Breast epithelium (tissue), 4 donors: ENCODE measurements around the gene NRXN2. TPM values are rescaled to one million over a fixed set of nuclear protein-coding genes. Genes with fewer than 3 reads are reported as not detected.

Experiments
- DNase-seq, 2 donors: peaks; one replicate each; pipeline ENCODE4 v3.0.0-alpha.2; 2019; ENCODE audit warnings: low spot score in 2 of 2
- H3K27ac ChIP-seq, 2 donors: fragments of 200-600 bp; sonication (generic) in 1 of 2; one replicate each; pipeline ENCODE4 v1.5.1; 2016 to 2019; ENCODE audit warnings: mild to moderate bottlenecking in 1 of 2
- H3K27me3 ChIP-seq, 2 donors: fragments of 200-600 bp; sonication (generic) in 1 of 2; one replicate each; pipeline versions ENCODE4 v1.5.1 to v1.6.0; 2017 to 2019; ENCODE audit warnings: control low read depth in 1 of 2, mild to moderate bottlenecking in 1 of 2
- H3K36me3 ChIP-seq: fragments of 200-600 bp; one replicate; pipeline ENCODE4 v1.5.1; 2019
- H3K4me1 ChIP-seq, 2 donors: fragments of 200-600 bp; sonication (generic); one replicate each; pipeline ENCODE4 v1.5.1; 2016 to 2019; ENCODE audit warnings: control low read depth in 1 of 2
- H3K4me3 ChIP-seq, 3 donors: fragments of 200-600 bp; sonication (generic); 1 replicate in 2 of 3; 2 replicates in 1 of 3; pipeline ENCODE4 v1.5.1; 2016 to 2019; ENCODE audit warnings: mild to moderate bottlenecking in 3 of 3, moderate library complexity in 2 of 3
- H3K9me3 ChIP-seq, 2 donors: fragments of 200-600 bp; sonication (generic) in 1 of 2; one replicate each; pipeline ENCODE4 v1.5.1; 2016 to 2019; ENCODE audit warnings: control low read depth in 1 of 2
- POLR2A ChIP-seq: fragments of 450-650 bp; IDR thresholded peaks from one replicate; pipeline ENCODE4 v1.6.1; 2016; ENCODE audit warnings: antibody characterized with exemption, mild to moderate bottlenecking, moderate library complexity
- POLR2AphosphoS5 ChIP-seq, 3 donors: sonication (generic); formaldehyde crosslinking; IDR thresholded peaks; one replicate each; pipeline ENCODE4 v1.6.1; 2017; ENCODE audit warnings: antibody characterized with exemption in 3 of 3
- intact Hi-C: fragments of 100-400 bp; cut with DNase I; formaldehyde crosslinking; loops from one replicate; pipeline ENCODE4 v1.15.1; 2023; ENCODE audit warnings: low total_unique reads
- total RNA-seq, 3 donors: library from RNA; depleted of rRNA; stranded (reverse); fragments of >200 nt; gene quantifications; one replicate each; pipeline ENCODE4 v1.1.0, GENCODE V29; 2016
- TF ChIP-seq, protein P1 (sequence below), 3 donors: fragments of 450-650 bp; IDR thresholded peaks; one replicate each; pipeline ENCODE4 v1.5.1; 2016 to 2017; ENCODE audit warnings: antibody characterized with exemption in 3 of 3, mild to moderate bottlenecking in 3 of 3, moderate library complexity in 3 of 3

Gene NRXN2
- total RNA-seq, 3 donors from 2014 or later, result 1.8 to 4.3 (median 3.5) TPM

DNA sequence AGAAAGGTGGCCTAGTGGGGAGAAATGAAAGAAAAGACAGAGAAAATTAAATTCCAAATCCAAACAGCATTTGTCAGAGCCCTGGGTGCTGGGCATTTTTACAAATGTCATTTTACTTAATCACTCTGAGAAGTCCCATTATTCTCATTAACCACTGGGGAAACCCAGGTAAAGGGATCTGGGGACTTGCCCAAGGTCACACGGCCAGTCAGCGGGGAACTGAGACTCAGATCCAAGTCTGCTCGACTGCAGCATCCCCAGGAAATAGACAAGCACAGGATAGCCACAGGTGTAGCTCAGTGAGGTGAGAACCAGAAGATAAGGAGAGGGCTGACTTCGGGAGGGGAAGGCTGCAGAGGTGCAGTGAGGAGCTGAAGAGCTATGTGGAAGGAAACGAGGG, 7.9 kb downstream of the NRXN2 start:
- TF ChIP-seq, protein P1, sequence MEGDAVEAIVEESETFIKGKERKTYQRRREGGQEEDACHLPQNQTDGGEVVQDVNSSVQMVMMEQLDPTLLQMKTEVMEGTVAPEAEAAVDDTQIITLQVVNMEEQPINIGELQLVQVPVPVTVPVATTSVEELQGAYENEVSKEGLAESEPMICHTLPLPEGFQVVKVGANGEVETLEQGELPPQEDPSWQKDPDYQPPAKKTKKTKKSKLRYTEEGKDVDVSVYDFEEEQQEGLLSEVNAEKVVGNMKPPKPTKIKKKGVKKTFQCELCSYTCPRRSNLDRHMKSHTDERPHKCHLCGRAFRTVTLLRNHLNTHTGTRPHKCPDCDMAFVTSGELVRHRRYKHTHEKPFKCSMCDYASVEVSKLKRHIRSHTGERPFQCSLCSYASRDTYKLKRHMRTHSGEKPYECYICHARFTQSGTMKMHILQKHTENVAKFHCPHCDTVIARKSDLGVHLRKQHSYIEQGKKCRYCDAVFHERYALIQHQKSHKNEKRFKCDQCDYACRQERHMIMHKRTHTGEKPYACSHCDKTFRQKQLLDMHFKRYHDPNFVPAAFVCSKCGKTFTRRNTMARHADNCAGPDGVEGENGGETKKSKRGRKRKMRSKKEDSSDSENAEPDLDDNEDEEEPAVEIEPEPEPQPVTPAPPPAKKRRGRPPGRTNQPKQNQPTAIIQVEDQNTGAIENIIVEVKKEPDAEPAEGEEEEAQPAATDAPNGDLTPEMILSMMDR (IDR thresholded peaks at IDR 0.05), result no peak
- TF ChIP-seq POLR2A (no peak), POLR2AphosphoS5 (IDR thresholded peaks at IDR 0.05) (no peak)
- H3K9me3 ChIP-seq, result no peaks in the 10 kb centered on the region
- intact Hi-C loops, result no loop called here
- peaks cover 0 to 3% of the 10 kb centered on the region in 2 donors for H3K4me1 ChIP-seq
- H3K27me3 ChIP-seq, result peaks cover 10 to 97% of the 10 kb centered on the region in 2 donors
- no peak overlapping the region for H3K27ac ChIP-seq
- H3K4me3 ChIP-seq, result no peak overlapping the region
- DNase-seq, result no peak
- no peaks in the 10 kb centered on the region for H3K36me3 ChIP-seq

DNA sequence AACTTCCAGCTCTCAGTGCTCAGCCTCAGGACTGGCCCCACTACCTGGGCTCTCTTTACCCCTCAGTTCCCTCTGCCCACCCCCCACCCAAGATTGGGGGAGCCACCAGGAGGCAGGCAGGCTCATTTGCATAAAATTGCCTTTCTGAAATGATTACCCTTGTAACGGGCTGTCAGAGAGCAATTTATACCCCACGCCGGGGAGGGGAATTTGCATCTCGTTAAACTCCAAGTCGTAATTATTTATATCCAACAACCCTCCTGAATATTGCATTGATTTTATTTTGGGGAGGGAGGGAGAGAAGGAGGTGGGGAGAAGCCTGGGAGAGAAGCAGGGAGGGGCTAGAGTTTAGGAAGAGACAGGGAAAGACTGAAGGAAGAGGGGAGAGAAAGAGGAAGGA, 8.3 kb downstream of the NRXN2 start:
- Histone ChIP-seq H3K27me3 (peaks cover 10 to 95% of the 10 kb centered on the region in 2 donors), H3K9me3 (no peaks in the 10 kb centered on the region), H3K4me3 (no peak overlapping the region), H3K27ac (no peak overlapping the region), H3K36me3 (no peaks in the 10 kb centered on the region), H3K4me1 (peaks cover 0 to 3% of the 10 kb centered on the region in 2 donors)
- no peak for DNase-seq
- intact Hi-C loops, result no loop called here
- TF ChIP-seq, protein P1 (IDR thresholded peaks at IDR 0.05), result no peak
- TF ChIP-seq POLR2A (no peak), POLR2AphosphoS5 (IDR thresholded peaks at IDR 0.05) (no peak)

DNA sequence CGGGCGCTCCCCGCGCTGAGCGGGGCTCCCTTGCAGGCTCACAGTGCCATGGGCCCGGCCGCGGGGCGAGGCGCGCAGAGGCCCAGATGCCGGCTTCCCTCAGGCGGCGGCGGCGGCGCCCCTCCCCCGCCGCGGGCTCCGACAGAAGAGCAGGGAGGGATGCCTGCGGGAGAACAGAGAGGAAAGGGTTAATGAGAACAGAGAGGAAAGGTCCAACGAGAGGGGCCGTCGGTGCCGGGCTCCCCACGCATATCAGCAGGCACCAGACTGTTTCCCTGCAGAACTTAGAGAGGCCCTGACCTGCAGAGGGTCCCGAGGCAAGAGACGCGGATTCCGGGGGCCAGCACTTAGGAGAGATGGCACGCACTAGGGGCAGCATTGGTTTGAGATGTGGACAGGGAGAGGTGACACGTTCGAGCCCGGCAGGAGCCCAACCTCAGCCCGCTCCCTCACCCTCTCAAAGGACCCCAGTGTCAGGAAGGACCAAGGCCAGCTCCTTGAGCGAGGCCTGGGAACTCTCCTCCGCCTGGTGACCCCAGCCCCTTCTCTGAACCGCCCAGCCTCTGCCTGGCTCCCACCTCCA, 9.1 kb downstream of the NRXN2 start:
- TF ChIP-seq POLR2A (no peak), POLR2AphosphoS5 (IDR thresholded peaks at IDR 0.05) (no peak)
- TF ChIP-seq, protein P1 (IDR thresholded peaks at IDR 0.05), result no peak
- Histone ChIP-seq H3K36me3 (no peaks in the 10 kb centered on the region), H3K9me3 (no peaks in the 10 kb centered on the region), H3K27ac (no peak overlapping the region), H3K27me3 (peaks cover 10 to 94% of the 10 kb centered on the region in 2 donors), H3K4me3 (peak overlapping the region in 1 of 3 donors; percentile 52), H3K4me1 (peaks cover 0 to 3% of the 10 kb centered on the region in 2 donors)
- DNase-seq, result no peak
- intact Hi-C loops, result no loop called here

DNA sequence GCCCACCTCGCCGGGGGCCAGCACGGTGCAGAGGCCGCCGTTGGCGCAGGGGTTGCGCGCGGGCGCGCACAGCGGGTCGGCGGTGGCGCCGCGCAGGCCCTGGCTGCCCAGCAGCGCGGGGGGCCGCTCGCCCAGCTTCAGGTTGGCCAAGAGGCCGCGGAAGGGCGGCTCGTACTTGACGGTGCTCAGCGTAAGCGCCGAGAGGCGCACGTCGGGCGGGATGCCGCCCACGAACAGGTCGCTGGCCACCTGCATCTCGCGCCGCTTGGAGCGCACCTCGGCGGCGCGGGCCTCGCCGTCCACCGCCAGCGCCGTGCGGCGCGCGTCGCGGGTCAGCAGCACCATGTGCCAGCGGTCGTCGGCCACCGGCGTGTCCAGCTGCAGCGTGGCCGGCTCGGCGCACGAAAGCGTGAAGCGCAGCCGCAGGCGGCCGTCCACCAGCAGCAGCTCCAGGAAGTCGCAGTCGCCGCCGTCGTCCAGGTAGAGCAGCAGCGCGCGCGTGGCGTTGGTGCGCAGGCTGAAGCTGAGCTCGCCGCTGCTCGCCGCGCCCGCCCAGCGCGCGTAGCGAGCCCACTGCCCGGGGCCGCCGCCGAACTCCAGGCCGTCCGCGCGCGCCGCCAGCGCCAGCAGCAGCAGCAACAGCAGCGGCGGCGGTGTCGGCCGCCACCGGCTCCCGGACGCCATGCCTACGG, 9.8 kb downstream of the NRXN2 start:
- peak; percentile 20 to 67 for DNase-seq
- Histone ChIP-seq H3K4me1 (peaks cover 0 to 3% of the 10 kb centered on the region in 2 donors), H3K36me3 (no peaks in the 10 kb centered on the region), H3K27me3 (peaks cover 10 to 90% of the 10 kb centered on the region in 2 donors), H3K27ac (no peak overlapping the region), H3K4me3 (peak overlapping the region in 1 of 3 donors; percentile 52), H3K9me3 (no peaks in the 10 kb centered on the region)
- TF ChIP-seq, protein P1 (IDR thresholded peaks at IDR 0.05), result no peak
- no peak for TF ChIP-seq POLR2A
- no peak for TF ChIP-seq POLR2AphosphoS5 (IDR thresholded peaks at IDR 0.05)
- intact Hi-C loops, result no loop called here

DNA sequence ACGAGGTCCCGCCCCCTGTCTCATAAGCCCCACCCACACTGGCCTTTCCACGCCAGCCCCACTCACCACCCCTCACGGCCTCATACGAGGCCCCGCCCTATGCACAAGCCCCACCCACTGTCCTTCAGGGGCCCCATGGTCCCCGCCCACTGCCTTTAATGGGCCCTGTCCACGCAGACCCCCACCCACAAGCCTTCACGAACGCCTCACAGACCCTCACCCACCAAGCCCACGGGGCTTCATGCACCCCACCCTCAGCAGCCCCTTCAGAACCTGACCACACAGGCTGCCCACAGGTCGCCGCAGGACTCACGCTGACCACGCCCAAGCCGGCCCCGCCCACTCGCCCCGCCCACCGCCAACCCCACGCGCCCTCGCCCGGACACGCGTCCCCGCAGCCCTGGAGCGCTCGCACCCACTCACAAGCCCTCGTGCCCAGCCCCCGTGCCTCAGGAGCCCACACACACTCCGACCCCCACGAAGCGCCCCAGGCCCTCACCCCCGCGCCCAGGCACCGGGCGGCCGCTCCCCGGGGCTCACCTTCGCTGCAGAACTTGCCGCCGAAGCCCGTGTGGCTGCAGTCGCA, 10.5 kb downstream of the NRXN2 start:
- no peak for DNase-seq
- Histone ChIP-seq H3K36me3 (no peaks in the 10 kb centered on the region), H3K27me3 (peaks cover 10 to 87% of the 10 kb centered on the region in 2 donors), H3K4me1 (peaks cover 0 to 3% of the 10 kb centered on the region in 2 donors), H3K27ac (no peak overlapping the region), H3K4me3 (peak overlapping the region in 1 of 3 donors; percentile 52), H3K9me3 (no peaks in the 10 kb centered on the region)
- TF ChIP-seq POLR2A, result no peak
- TF ChIP-seq, protein P1 (IDR thresholded peaks at IDR 0.05), result no peak
- TF ChIP-seq POLR2AphosphoS5 (IDR thresholded peaks at IDR 0.05), result no peak
- intact Hi-C loops, result no loop called here
